Activated T-helper 2 cell treated with anti-CD3 and anti-CD28 coated beads, Interferon-gamma antibody, Interleukin-2, Interleukin-4, amounts not matched to agents 10 μg/mL and 5 μg/mL and 100 μg/mL, durations not matched to agents 14 hours and 24 hours and 36 hours (primary cell): ENCODE measurements around the gene SYT13. TPM values are rescaled to one million over a fixed set of nuclear protein-coding genes. Genes with fewer than 3 reads are reported as not detected.

Experiments used
- DNase-seq: peaks from one replicate; pipeline ENCODE4 v3.0.0; 2021; ENCODE audit warnings: low spot score
- H3K27ac Mint-ChIP-seq: one replicate; pipeline ENCODE4 v1.8.0; 2021; ENCODE audit warnings: mixed read lengths
- H3K27me3 Mint-ChIP-seq: one replicate; pipeline ENCODE4 v1.8.0; 2021; ENCODE audit warnings: low read depth, mixed read lengths
- H3K36me3 Mint-ChIP-seq: one replicate; pipeline ENCODE4 v1.8.0; 2021; ENCODE audit warnings: low read depth, mixed read lengths
- H3K4me1 Mint-ChIP-seq: one replicate; pipeline ENCODE4 v1.8.0; 2021; ENCODE audit warnings: low read depth, mixed read lengths
- H3K4me3 Mint-ChIP-seq: one replicate; pipeline ENCODE4 v1.8.0; 2021; ENCODE audit warnings: low read depth, mild to moderate bottlenecking, moderate library complexity, mixed read lengths
- H3K9me3 Mint-ChIP-seq: one replicate; pipeline ENCODE4 v1.8.0; 2021; ENCODE audit warnings: mixed read lengths
- intact Hi-C: fragments of 100-400 bp; cut with micrococcal nuclease; formaldehyde crosslinking; loops from one replicate; pipeline ENCODE4 v1.15.1; 2023
- total RNA-seq: library from RNA; stranded (reverse); gene quantifications from 2 replicates; pipeline ENCODE4 v1.2.3, GENCODE V29; 2022

SYT13 gene
- total RNA-seq, 1 donor from 2014 or later, result not detected

- no peaks in the 10 kb centered on the region for H3K36me3 Mint-ChIP-seq
- H3K4me1 Mint-ChIP-seq, result peaks cover 3% of the 10 kb centered on the region
- H3K27ac Mint-ChIP-seq, result no peak overlapping the region
- H3K4me3 Mint-ChIP-seq, result no peak overlapping the region
- intact Hi-C loops, result no loop called here
- no peak for DNase-seq
- H3K9me3 Mint-ChIP-seq, result no peaks in the 10 kb centered on the region
- H3K27me3 Mint-ChIP-seq, result peaks cover 2% of the 10 kb centered on the region
Measured at GRCh38 chr11:45247433-45247832, 38.7 kb downstream of the SYT13 start.

- Mint-ChIP-seq H3K36me3 (no peaks in the 10 kb centered on the region), H3K27ac (no peak overlapping the region), H3K4me1 (peaks cover 3% of the 10 kb centered on the region), H3K9me3 (no peaks in the 10 kb centered on the region), H3K27me3 (peaks cover 2% of the 10 kb centered on the region), H3K4me3 (no peak overlapping the region)
- no peak for DNase-seq
- intact Hi-C loops, result no loop called here
Measured at GRCh38 chr11:45246241-45246640, 39.9 kb downstream of the SYT13 start.

- Mint-ChIP-seq H3K4me3 (no peak overlapping the region), H3K36me3 (no peaks in the 10 kb centered on the region), H3K4me1 (peaks cover 3% of the 10 kb centered on the region), H3K9me3 (no peaks in the 10 kb centered on the region), H3K27ac (no peak overlapping the region), H3K27me3 (peaks cover 2% of the 10 kb centered on the region)
- no peak for DNase-seq
- intact Hi-C loops, result no loop called here
Measured at GRCh38 chr11:45245218-45246045, 40.7 kb downstream of the SYT13 start.

GRCh38 chr11:45243967-45244366 lies 42.2 kb downstream of the SYT13 start:
- H3K9me3 Mint-ChIP-seq, result no peaks in the 10 kb centered on the region
- intact Hi-C loops, result no loop called here
- no peaks in the 10 kb centered on the region for H3K36me3 Mint-ChIP-seq
- H3K4me3 Mint-ChIP-seq, result no peak overlapping the region
- no peak for DNase-seq
- no peak overlapping the region for H3K27ac Mint-ChIP-seq
- H3K4me1 Mint-ChIP-seq, result peaks cover 2% of the 10 kb centered on the region
- peaks cover 2% of the 10 kb centered on the region for H3K27me3 Mint-ChIP-seq

GRCh38 chr11:45239733-45240132 lies 46.4 kb downstream of the SYT13 start:
- intact Hi-C loops, result no loop called here
- Mint-ChIP-seq H3K36me3 (no peaks in the 10 kb centered on the region), H3K9me3 (no peaks in the 10 kb centered on the region), H3K27ac (no peak overlapping the region), H3K27me3 (no peaks in the 10 kb centered on the region), H3K4me3 (no peak overlapping the region), H3K4me1 (no peaks in the 10 kb centered on the region)
- DNase-seq, result no peak

- intact Hi-C loops, result no loop called here
- Mint-ChIP-seq H3K27ac (no peak overlapping the region), H3K9me3 (no peaks in the 10 kb centered on the region), H3K4me1 (no peaks in the 10 kb centered on the region), H3K27me3 (no peaks in the 10 kb centered on the region), H3K36me3 (no peaks in the 10 kb centered on the region), H3K4me3 (no peak overlapping the region)
- no peak for DNase-seq
Measured at GRCh38 chr11:45238724-45239123, 47.4 kb downstream of the SYT13 start.

- Mint-ChIP-seq H3K4me1 (no peaks in the 10 kb centered on the region), H3K27me3 (no peaks in the 10 kb centered on the region), H3K9me3 (no peaks in the 10 kb centered on the region), H3K4me3 (no peak overlapping the region), H3K27ac (no peak overlapping the region), H3K36me3 (no peaks in the 10 kb centered on the region)
- intact Hi-C loops, result no loop called here
- DNase-seq, result no peak
Measured at GRCh38 chr11:45237711-45238315, 48.3 kb downstream of the SYT13 start.

GRCh38 chr11:45234306-45235006 lies 51.7 kb downstream of the SYT13 start:
- H3K9me3 Mint-ChIP-seq, result no peaks in the 10 kb centered on the region

GRCh38 chr11:45233804-45234170 lies 52.4 kb downstream of the SYT13 start:
- intact Hi-C loops, result no loop called here
- H3K27ac Mint-ChIP-seq, result no peak overlapping the region
- DNase-seq, result no peak

More at GRCh38 chr11:45234306-45235006, 51.7 kb downstream of the SYT13 start:
- Mint-ChIP-seq H3K27ac (no peak overlapping the region), H3K36me3 (no peaks in the 10 kb centered on the region), H3K4me1 (no peaks in the 10 kb centered on the region), H3K27me3 (no peaks in the 10 kb centered on the region), H3K4me3 (no peak overlapping the region)
- intact Hi-C loops, result no loop called here
- no peak for DNase-seq

GRCh38 chr11:45233121-45233803 lies 52.9 kb downstream of the SYT13 start:
- Mint-ChIP-seq H3K27ac (no peak overlapping the region), H3K4me1 (no peaks in the 10 kb centered on the region), H3K4me3 (no peak overlapping the region), H3K27me3 (no peaks in the 10 kb centered on the region), H3K36me3 (no peaks in the 10 kb centered on the region), H3K9me3 (no peaks in the 10 kb centered on the region)
- DNase-seq, result peak; percentile 45
- intact Hi-C loops, result no loop called here

More at GRCh38 chr11:45233804-45234170, 52.4 kb downstream of the SYT13 start:
- Mint-ChIP-seq H3K27me3 (no peaks in the 10 kb centered on the region), H3K9me3 (no peaks in the 10 kb centered on the region), H3K4me3 (no peak overlapping the region), H3K4me1 (no peaks in the 10 kb centered on the region), H3K36me3 (no peaks in the 10 kb centered on the region)

- no peak overlapping the region for H3K27ac Mint-ChIP-seq
- no peak overlapping the region for H3K4me3 Mint-ChIP-seq
- no peaks in the 10 kb centered on the region for H3K4me1 Mint-ChIP-seq
- intact Hi-C loops, result no loop called here
- no peak for DNase-seq
- H3K9me3 Mint-ChIP-seq, result no peaks in the 10 kb centered on the region
- H3K27me3 Mint-ChIP-seq, result no peaks in the 10 kb centered on the region
- no peaks in the 10 kb centered on the region for H3K36me3 Mint-ChIP-seq
Measured at GRCh38 chr11:45232341-45233080, 53.6 kb downstream of the SYT13 start.

GRCh38 chr11:45229401-45230020 lies 56.6 kb downstream of the SYT13 start:
- no peak overlapping the region for H3K27ac Mint-ChIP-seq
- no peaks in the 10 kb centered on the region for H3K9me3 Mint-ChIP-seq
- no peaks in the 10 kb centered on the region for H3K36me3 Mint-ChIP-seq
- no peak for DNase-seq
- no peaks in the 10 kb centered on the region for H3K27me3 Mint-ChIP-seq
- intact Hi-C loops, result no loop called here
- H3K4me1 Mint-ChIP-seq, result no peaks in the 10 kb centered on the region
- no peak overlapping the region for H3K4me3 Mint-ChIP-seq
